ENCODE measurements around the gene PRDX3. TPM values are rescaled to one million over a fixed set of nuclear protein-coding genes. Genes with fewer than 3 reads are reported as not detected.
A peak's percentile ranks its signal among the peaks of the same experiment; 100 is the strongest.

PRDX3 gene
- total RNA-seq, 1 experiment from 2014 or later = 156 TPM

GRCh38 chr10:119131512-119132240 is 46.9 kb downstream of the PRDX3 start:
- DNase-seq (ENCODE audit: low spot score) = peak; percentile 9

GRCh38 chr10:119129721-119130120 is 48.9 kb downstream of the PRDX3 start:
- DNase-seq (ENCODE audit: low spot score) = no peak

DNA sequence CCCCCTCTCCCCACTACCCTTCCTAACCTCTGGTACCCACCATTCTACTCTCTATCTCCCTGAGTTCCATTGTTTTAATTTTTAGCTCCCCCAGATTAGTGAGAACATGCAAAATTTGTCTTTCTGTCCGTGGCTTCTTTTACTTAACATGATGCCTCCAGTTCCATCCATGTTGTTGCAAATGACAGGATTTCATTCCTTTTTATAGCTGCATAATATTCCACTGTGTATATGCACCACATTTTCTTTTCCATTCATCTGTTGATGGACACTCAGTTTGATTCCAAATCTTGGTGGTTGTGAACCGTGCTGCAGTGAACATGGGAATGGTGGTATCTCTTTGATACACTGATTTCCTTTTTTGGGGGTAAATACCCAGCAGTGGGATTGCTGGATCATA is 52.7 kb downstream of the PRDX3 start:
- no peak for DNase-seq (ENCODE audit: low spot score)

DNA sequence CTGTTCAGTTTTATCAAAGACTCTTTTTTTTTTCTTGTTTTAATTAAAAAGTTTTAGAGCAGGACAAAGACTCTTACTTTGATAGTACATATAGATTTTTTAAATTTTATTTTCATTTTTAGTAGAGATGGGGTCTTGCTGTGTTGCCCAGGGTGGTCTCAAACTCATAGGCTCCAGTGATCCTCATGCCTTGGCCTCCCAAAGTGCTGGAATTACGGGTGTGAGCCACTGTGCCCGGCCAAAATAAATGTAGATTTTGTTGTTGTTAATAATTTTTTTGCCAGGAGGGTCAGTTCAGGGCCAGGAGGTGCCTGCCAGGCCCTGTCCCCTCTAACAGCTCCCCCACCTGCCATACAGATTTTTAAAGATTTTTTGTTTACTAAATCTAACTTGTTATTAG is 57.7 kb downstream of the PRDX3 start:
- DNase-seq (ENCODE audit: low spot score) = no peak

DNA sequence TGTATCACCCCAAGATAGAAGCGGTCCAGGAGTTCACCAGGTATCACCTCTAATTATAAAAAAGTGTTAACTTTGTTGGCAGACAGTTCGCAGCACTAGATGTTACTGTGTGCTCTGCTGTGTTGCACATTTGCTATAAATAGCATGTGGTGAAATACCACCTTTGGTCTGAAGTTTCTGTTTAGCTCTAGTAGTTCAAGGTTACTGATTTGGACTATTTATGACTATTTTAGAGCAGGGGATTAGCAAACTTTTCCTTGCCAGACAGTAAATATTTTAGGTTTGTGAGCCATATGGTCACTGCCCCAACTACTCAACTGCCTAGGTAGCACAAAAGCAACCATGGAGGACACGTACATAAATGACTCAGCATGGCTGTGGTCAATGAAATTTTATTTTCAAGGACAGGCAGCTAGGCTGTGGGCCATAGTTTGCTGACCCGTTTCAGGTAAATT is 58.2 kb downstream of the PRDX3 start:
- no peak for DNase-seq (ENCODE audit: low spot score)

GRCh38 chr10:119119400-119119799 is 59.2 kb downstream of the PRDX3 start:
- no peak for DNase-seq (ENCODE audit: low spot score)

- DNase-seq (ENCODE audit: low spot score) = no peak
These were observed 60.4 kb downstream of the PRDX3 start for GRCh38 chr10:119118231-119118630.

Small RNAs within 50 kb of the gene (small RNA-seq; reads per million reads assigned to genes)
- gene RN7SL749P = not detected

Other genes with a start within 250 kb of the PRDX3 start
- gene NANOS1, start 149.1 kb downstream of the PRDX3 start, total RNA-seq (2014; rRNA removed; shearing (Covaris generic)) = 3.1 and 4.8 TPM in 2 replicates
- gene EIF3A, start 98.0 kb downstream of the PRDX3 start, total RNA-seq (2014; rRNA removed; shearing (Covaris generic)) = 52.5 and 53.3 TPM in 2 replicates
- 29.6 and 31.6 TPM in 2 replicates for gene DENND10, start 74.7 kb downstream of the PRDX3 start, total RNA-seq (2014; rRNA removed; shearing (Covaris generic))
- gene SFXN4, start 13.1 kb downstream of the PRDX3 start, total RNA-seq (2014; rRNA removed; shearing (Covaris generic)) = 37.9 and 40.4 TPM in 2 replicates
- gene GRK5, start 28.8 kb upstream of the PRDX3 start, total RNA-seq (2014; rRNA removed; shearing (Covaris generic)) = 4.6 and 7.1 TPM in 2 replicates